ENCODE results near the gene NHLRC4. TPM values are rescaled to one million over a fixed set of nuclear protein-coding genes. Genes with fewer than 3 reads are reported as not detected.

Gene NHLRC4
- total RNA-seq, 1 experiment from 2014 or later: 4.0 TPM

DNA sequence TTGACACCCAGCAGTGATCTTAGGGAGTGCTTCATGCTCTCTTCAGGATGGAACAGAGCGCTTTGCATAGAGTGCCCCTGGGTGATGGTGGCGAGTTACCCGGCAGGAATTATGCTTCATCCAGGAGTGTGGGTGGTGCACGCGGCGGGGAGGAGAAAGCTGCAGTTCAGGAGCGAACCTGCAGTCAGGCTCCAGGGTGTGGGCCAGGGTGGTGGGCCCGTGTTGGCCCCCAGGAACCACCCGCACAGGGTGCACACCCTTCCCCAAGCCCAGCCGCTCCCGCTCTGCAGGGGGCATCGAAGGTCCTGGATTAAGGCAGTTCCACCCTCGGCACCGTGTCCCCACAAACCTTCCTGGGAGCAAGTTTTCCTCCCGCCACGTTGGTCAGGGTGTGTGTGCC, 27.0 kb downstream of the NHLRC4 start:
- ATAC-seq: no peak
- H3K27me3 ChIP-seq (ENCODE audit: control insufficient read depth, insufficient read depth, low read length): no peaks in the 10 kb centered on the region
- ChIA-PET POLR2A (no interaction called here), CTCF (no interaction called here)
- H3K4me1 ChIP-seq (ENCODE audit: control insufficient read depth, insufficient read depth, low read length): peaks cover 26% of the 10 kb centered on the region
- no peaks in the 10 kb centered on the region for H3K36me3 ChIP-seq (ENCODE audit: control insufficient read depth, insufficient read depth, low read length)
- in situ Hi-C loops (cut with HindIII; ENCODE audit: low pct_unique_long_range_greater_than_20kb, low sequenced_read_pairs) (no loop called here), intact Hi-C loops (cut with micrococcal nuclease; ENCODE audit: unreplicated experiment) (no loop called here)
- no peak for DNase-seq (ENCODE audit: low read depth, low spot score)
- H3K4me3 ChIP-seq (ENCODE audit: low read depth in 2 of 2, low read length in 2 of 2): no peak overlapping the region
- no peak overlapping the region for H3K27ac ChIP-seq (ENCODE audit: low read length)
- no TSS peak for BruUV-seq (replicated peaks)
- no peak for TF ChIP-seq SIN3A (IDR thresholded peaks at IDR 0.05; ENCODE audit: borderline replicate concordance, insufficient read depth, low read depth, low read length)
- TF ChIP-seq TCF7L2 (IDR thresholded peaks at IDR 0.05; ENCODE audit: low read depth, low read length): no peak
- no peak for TF ChIP-seq POLR2AphosphoS5 (IDR thresholded peaks at IDR 0.05; ENCODE audit: low read depth, low read length)
- H3K9me3 ChIP-seq (ENCODE audit: control insufficient read depth, insufficient read depth, low read depth, low read length): no peaks in the 10 kb centered on the region

DNA sequence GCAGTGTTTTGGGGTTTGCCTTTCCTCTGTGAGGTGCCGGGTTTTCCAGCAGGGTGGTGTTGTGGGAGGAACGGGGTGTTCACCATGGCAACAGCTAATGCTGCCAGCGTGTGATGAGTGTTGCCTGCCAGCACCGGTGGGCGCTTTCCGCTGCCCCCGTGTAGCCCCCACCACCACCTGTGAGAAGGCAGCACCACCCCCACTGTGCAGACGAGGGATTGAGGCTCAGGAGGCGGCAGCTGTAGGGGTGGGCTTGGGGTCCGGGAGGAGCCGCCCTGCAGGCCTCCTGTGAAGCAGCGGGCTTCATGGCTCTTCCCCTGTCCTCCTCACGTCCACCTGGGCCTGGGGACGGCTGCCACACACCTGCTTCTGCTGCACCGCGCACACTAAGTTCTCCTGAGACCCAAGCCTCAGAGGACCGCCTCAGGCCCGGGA, 28.3 kb downstream of the NHLRC4 start:
- H3K4me3 ChIP-seq (ENCODE audit: low read depth in 2 of 2, low read length in 2 of 2): no peak overlapping the region
- POLR2A ChIA-PET: no interaction called here

More for the DNA sequence above, 28.3 kb downstream of the NHLRC4 start:
- intact Hi-C loops (cut with micrococcal nuclease; ENCODE audit: unreplicated experiment): no loop called here
- Histone ChIP-seq H3K27ac (ENCODE audit: low read length) (no peak overlapping the region), H3K4me1 (ENCODE audit: control insufficient read depth, insufficient read depth, low read length) (peaks cover 26% of the 10 kb centered on the region), H3K27me3 (ENCODE audit: control insufficient read depth, insufficient read depth, low read length) (no peaks in the 10 kb centered on the region), H3K9me3 (ENCODE audit: control insufficient read depth, insufficient read depth, low read depth, low read length) (no peaks in the 10 kb centered on the region), H3K36me3 (ENCODE audit: control insufficient read depth, insufficient read depth, low read length) (no peaks in the 10 kb centered on the region)
- TF ChIP-seq POLR2AphosphoS5 (IDR thresholded peaks at IDR 0.05; ENCODE audit: low read depth, low read length) (no peak), TCF7L2 (IDR thresholded peaks at IDR 0.05; ENCODE audit: low read depth, low read length) (no peak), SIN3A (IDR thresholded peaks at IDR 0.05; ENCODE audit: borderline replicate concordance, insufficient read depth, low read depth, low read length) (no peak)
- TF ChIP-seq, protein P1, sequence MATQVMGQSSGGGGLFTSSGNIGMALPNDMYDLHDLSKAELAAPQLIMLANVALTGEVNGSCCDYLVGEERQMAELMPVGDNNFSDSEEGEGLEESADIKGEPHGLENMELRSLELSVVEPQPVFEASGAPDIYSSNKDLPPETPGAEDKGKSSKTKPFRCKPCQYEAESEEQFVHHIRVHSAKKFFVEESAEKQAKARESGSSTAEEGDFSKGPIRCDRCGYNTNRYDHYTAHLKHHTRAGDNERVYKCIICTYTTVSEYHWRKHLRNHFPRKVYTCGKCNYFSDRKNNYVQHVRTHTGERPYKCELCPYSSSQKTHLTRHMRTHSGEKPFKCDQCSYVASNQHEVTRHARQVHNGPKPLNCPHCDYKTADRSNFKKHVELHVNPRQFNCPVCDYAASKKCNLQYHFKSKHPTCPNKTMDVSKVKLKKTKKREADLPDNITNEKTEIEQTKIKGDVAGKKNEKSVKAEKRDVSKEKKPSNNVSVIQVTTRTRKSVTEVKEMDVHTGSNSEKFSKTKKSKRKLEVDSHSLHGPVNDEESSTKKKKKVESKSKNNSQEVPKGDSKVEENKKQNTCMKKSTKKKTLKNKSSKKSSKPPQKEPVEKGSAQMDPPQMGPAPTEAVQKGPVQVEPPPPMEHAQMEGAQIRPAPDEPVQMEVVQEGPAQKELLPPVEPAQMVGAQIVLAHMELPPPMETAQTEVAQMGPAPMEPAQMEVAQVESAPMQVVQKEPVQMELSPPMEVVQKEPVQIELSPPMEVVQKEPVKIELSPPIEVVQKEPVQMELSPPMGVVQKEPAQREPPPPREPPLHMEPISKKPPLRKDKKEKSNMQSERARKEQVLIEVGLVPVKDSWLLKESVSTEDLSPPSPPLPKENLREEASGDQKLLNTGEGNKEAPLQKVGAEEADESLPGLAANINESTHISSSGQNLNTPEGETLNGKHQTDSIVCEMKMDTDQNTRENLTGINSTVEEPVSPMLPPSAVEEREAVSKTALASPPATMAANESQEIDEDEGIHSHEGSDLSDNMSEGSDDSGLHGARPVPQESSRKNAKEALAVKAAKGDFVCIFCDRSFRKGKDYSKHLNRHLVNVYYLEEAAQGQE (IDR thresholded peaks at IDR 0.05; ENCODE audit: insufficient read depth in 1 of 2, low read depth in 2 of 2, low read length in 1 of 2): no peak
- TF ChIP-seq, protein P2, sequence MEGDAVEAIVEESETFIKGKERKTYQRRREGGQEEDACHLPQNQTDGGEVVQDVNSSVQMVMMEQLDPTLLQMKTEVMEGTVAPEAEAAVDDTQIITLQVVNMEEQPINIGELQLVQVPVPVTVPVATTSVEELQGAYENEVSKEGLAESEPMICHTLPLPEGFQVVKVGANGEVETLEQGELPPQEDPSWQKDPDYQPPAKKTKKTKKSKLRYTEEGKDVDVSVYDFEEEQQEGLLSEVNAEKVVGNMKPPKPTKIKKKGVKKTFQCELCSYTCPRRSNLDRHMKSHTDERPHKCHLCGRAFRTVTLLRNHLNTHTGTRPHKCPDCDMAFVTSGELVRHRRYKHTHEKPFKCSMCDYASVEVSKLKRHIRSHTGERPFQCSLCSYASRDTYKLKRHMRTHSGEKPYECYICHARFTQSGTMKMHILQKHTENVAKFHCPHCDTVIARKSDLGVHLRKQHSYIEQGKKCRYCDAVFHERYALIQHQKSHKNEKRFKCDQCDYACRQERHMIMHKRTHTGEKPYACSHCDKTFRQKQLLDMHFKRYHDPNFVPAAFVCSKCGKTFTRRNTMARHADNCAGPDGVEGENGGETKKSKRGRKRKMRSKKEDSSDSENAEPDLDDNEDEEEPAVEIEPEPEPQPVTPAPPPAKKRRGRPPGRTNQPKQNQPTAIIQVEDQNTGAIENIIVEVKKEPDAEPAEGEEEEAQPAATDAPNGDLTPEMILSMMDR (IDR thresholded peaks at IDR 0.05): no peak
- no TSS peak for BruUV-seq (replicated peaks)
- ATAC-seq: no peak
- CTCF ChIA-PET: no interaction called here
- no peak for DNase-seq (ENCODE audit: low read depth, low spot score)
- in situ Hi-C loops (cut with HindIII; ENCODE audit: low pct_unique_long_range_greater_than_20kb, low sequenced_read_pairs): no loop called here
